Measurements from ENCODE around the gene MAPT.
A peak's percentile ranks its signal among the peaks of the same experiment; 100 is the strongest.

MAPT gene

GRCh38 chr17:45976391-45976754 lies 82.0 kb downstream of the MAPT start:
- DNase-seq, result no peak

GRCh38 chr17:45976755-45977505 lies 82.6 kb downstream of the MAPT start:
- no peak for DNase-seq

- DNase-seq, result no peak
Observed at GRCh38 chr17:45977506-45977824, 83.1 kb downstream of the MAPT start.

GRCh38 chr17:45977976-45978626 lies 83.7 kb downstream of the MAPT start:
- DNase-seq, result no peak

GRCh38 chr17:45979137-45979536 lies 84.8 kb downstream of the MAPT start:
- no peak for DNase-seq

- DNase-seq, result no peak
Observed at GRCh38 chr17:45980855-45981254, 86.5 kb downstream of the MAPT start.

GRCh38 chr17:45981306-45981705 lies 87.0 kb downstream of the MAPT start:
- DNase-seq, result no peak

GRCh38 chr17:45982791-45983613 lies 88.6 kb downstream of the MAPT start:
- DNase-seq, result no peak

- no peak for DNase-seq
Observed at GRCh38 chr17:45983614-45984310, 89.4 kb downstream of the MAPT start.

- peak; percentile 21 for DNase-seq
Observed at GRCh38 chr17:45984368-45984767, 90.0 kb downstream of the MAPT start.

GRCh38 chr17:45985447-45985846 lies 91.1 kb downstream of the MAPT start:
- DNase-seq, result no peak

- no peak for DNase-seq
Observed at GRCh38 chr17:45986056-45986455, 91.7 kb downstream of the MAPT start.

GRCh38 chr17:45987706-45988105 lies 93.4 kb downstream of the MAPT start:
- DNase-seq, result no peak

- DNase-seq, result no peak
Observed at GRCh38 chr17:45989759-45990158, 95.4 kb downstream of the MAPT start.

GRCh38 chr17:45990886-45991285 lies 96.5 kb downstream of the MAPT start:
- peak; percentile 12 for DNase-seq

GRCh38 chr17:45991341-45991740 lies 97.0 kb downstream of the MAPT start:
- DNase-seq, result no peak

- DNase-seq, result no peak
Observed at GRCh38 chr17:45992175-45992574, 97.8 kb downstream of the MAPT start.

GRCh38 chr17:45992904-45993303 lies 98.5 kb downstream of the MAPT start:
- DNase-seq, result no peak

- no peak for DNase-seq
Observed at GRCh38 chr17:45993962-45994627, 99.7 kb downstream of the MAPT start.

- no peak for DNase-seq
Observed at GRCh38 chr17:45994987-45995386, 100.6 kb downstream of the MAPT start.

- no peak for DNase-seq
Observed at GRCh38 chr17:45995627-45996270, 101.4 kb downstream of the MAPT start.

GRCh38 chr17:45996282-45996937 lies 102.1 kb downstream of the MAPT start:
- DNase-seq, result no peak

Data from NCI-H69 (cell line).